HepG2 (cell line): ENCODE data around the gene GLOD5. TPM values are rescaled to one million over a fixed set of nuclear protein-coding genes. Genes with fewer than 3 reads are reported as not detected.

Source experiments
- HMGXB4 ChIP-seq, 2 experiments: sonication (generic) in 1 of 2; formaldehyde crosslinking in 1 of 2; IDR thresholded peaks; 2 replicates each; pipeline versions ENCODE4 v1.4.0 to v1.6.1; 2018 to 2020; ENCODE audit warnings: missing genetic modification reagents in 2 of 2, borderline replicate concordance in 1 of 2, low read depth in 1 of 2, mild to moderate bottlenecking in 1 of 2, missing biosample characterization in 1 of 2
- PHF21A ChIP-seq: sonication (generic); formaldehyde crosslinking; IDR thresholded peaks from 2 replicates; pipeline ENCODE4 v1.5.0; 2020; ENCODE audit warnings: mild to moderate bottlenecking, missing genetic modification reagents
- STAT5B ChIP-seq: sonication (generic); formaldehyde crosslinking; IDR thresholded peaks from 2 replicates; pipeline ENCODE4 v1.4.0; 2020; ENCODE audit warnings: missing genetic modification reagents
- THAP9 ChIP-seq: sonication (generic); formaldehyde crosslinking; IDR thresholded peaks from 2 replicates; pipeline ENCODE4; 2020; ENCODE audit warnings: missing genetic modification reagents, mild to moderate bottlenecking, borderline replicate concordance
- ZNF264 ChIP-seq: sonication (generic); formaldehyde crosslinking; IDR thresholded peaks from 2 replicates; pipeline ENCODE4 v1.4.0; 2020; ENCODE audit warnings: missing genetic modification reagents
- ZNF670 ChIP-seq: sonication (generic); formaldehyde crosslinking; IDR thresholded peaks from 2 replicates; pipeline ENCODE4 v1.8.0; 2022; ENCODE audit warnings: mild to moderate bottlenecking, missing genetic modification reagents, borderline replicate concordance
- polyA plus RNA-seq, 8 experiments: library from polyadenylated mRNA; depleted of rRNA in 3 of 8; stranded (reverse) in 7 of 8; unstranded in 1 of 8; fragments of >200 nt; fragmentation: Illumina TruSeq in 4 of 8; extraction: Trizol in 4 of 8; gene quantifications; 2 replicates each; pipeline versions ENCODE4 v1.2.1 to v1.2.3, GENCODE V29; 2011 to 2016; ENCODE audit warnings: low read depth in 4 of 8, missing spikeins in 1 of 8, mixed read lengths in 1 of 8; ENCODE audit not compliant: insufficient read depth in 1 of 8
- total RNA-seq, 5 experiments: library from RNA; depleted of rRNA; stranded (reverse); fragments of >200 nt; fragmentation: Illumina TruSeq; extraction: Trizol; gene quantifications; 2 replicates each; pipeline ENCODE4 v1.2.3, GENCODE V29; 2016; ENCODE audit warnings: low read depth in 1 of 5
- TF ChIP-seq, protein P1 (sequence below): sonication (generic); formaldehyde crosslinking; conservative IDR thresholded peaks from 2 replicates; pipeline ENCODE4 v1.8.1; 2023; ENCODE audit warnings: missing genetic modification reagents

GLOD5 gene
- total and polyA plus RNA-seq, 2 of the 13 experiments (the other 11 are each of a cell fraction or from before 2014, with no cell fraction given) = 0.93 to 1.3 TPM

DNA sequence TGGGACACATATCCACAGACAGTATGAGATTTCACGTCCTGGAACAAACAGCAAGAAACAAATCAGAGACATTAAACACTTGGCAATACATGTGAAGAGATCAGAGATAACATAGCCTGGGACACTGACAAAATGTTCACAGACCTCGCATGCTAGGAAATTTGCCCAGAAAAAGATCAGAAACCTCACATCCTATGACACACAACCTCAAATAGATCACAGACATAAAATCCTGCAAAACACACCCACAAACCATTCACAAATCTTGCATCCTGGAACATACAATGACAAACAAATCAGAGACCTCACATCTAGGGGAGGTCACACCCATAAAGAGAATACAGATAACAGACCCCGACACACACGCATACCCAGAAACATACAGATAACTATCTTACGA, 47.0 kb upstream of the GLOD5 start (continued):
- TF ChIP-seq, protein P1, sequence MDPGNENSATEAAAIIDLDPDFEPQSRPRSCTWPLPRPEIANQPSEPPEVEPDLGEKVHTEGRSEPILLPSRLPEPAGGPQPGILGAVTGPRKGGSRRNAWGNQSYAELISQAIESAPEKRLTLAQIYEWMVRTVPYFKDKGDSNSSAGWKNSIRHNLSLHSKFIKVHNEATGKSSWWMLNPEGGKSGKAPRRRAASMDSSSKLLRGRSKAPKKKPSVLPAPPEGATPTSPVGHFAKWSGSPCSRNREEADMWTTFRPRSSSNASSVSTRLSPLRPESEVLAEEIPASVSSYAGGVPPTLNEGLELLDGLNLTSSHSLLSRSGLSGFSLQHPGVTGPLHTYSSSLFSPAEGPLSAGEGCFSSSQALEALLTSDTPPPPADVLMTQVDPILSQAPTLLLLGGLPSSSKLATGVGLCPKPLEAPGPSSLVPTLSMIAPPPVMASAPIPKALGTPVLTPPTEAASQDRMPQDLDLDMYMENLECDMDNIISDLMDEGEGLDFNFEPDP (CRISPR knock-in tag) = no peak
- no peak for TF ChIP-seq THAP9 (CRISPR knock-in tag)
- no peak for TF ChIP-seq ZNF670
- no peak for TF ChIP-seq ZNF264 (CRISPR knock-in tag)
- TF ChIP-seq HMGXB4 (CRISPR knock-in tag; IDR thresholded peaks at IDR 0.05; ENCODE audit: borderline replicate concordance in 1 of 2, low read depth in 1 of 2) = no peak
- no peak for TF ChIP-seq STAT5B
- TF ChIP-seq PHF21A = no peak
